ENCODE measurements around the gene KERA. TPM values are rescaled to one million over a fixed set of nuclear protein-coding genes. Genes with fewer than 3 reads are reported as not detected.

Gene KERA
- total and polyA plus RNA-seq, 12 donors = 0.14 TPM; not detected in 11

DNA sequence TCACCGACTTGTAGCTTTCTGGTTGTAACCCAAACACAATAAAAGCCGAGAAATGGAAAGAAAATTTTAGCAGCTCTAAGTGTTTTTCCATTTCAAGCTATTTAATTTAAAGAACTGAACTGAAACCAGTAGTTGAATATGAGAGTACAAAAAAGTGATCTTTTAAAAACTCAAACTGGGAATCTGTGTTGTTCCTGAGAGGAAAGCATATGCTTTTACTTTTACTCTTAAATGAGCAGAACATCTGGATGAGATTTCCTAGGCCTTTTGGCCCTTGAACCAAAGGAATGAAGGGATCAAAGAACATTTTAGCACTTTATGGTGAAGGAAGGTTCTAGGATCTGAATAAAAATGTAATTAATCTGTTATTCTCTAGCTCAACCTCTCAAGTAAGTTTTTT is 1.3 kb downstream of the KERA start:
- Histone ChIP-seq H3K4me3 (no peak overlapping the region), H3K27ac (no peak overlapping the region), H3K9me3 (no peaks in the 10 kb centered on the region), H3K27me3 (no peaks in the 10 kb centered on the region), H3K4me1 (peaks cover 0 to 26% (median 0%) of the 10 kb centered on the region in 9 donors), H3K36me3 (no peaks in the 10 kb centered on the region)
- ATAC-seq (no peak), DNase-seq (no peak)
- 81 to 91% methylated on average over 2 of the region's 2 CpGs for WGBS, 2 donors
- TF ChIP-seq, protein P1, sequence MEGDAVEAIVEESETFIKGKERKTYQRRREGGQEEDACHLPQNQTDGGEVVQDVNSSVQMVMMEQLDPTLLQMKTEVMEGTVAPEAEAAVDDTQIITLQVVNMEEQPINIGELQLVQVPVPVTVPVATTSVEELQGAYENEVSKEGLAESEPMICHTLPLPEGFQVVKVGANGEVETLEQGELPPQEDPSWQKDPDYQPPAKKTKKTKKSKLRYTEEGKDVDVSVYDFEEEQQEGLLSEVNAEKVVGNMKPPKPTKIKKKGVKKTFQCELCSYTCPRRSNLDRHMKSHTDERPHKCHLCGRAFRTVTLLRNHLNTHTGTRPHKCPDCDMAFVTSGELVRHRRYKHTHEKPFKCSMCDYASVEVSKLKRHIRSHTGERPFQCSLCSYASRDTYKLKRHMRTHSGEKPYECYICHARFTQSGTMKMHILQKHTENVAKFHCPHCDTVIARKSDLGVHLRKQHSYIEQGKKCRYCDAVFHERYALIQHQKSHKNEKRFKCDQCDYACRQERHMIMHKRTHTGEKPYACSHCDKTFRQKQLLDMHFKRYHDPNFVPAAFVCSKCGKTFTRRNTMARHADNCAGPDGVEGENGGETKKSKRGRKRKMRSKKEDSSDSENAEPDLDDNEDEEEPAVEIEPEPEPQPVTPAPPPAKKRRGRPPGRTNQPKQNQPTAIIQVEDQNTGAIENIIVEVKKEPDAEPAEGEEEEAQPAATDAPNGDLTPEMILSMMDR (IDR thresholded peaks at IDR 0.05) = no peak
- intact Hi-C loops (cut with DNase I) = no loop called here

DNA sequence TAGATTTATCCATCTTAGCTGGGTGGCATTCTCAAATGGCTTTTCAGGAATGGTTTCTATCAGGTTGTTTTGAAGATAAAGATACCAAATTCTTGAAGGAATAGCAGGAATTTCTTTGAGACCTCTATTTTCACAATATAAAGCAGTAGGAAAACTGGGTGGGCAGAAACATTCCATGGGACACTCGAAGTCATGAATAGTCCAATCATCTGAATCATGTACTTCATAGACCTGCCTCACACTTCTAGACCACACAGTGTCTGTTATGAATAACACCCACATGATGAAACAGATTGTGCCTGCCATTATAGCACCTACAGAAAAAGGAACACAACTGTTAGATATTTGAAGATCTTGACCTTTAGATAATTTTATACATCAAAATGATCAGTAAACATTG is 1.8 kb downstream of the KERA start:
- intact Hi-C loops (cut with DNase I) = no loop called here
- H3K4me3 ChIP-seq = no peak overlapping the region
- ATAC-seq = no peak
- H3K4me1 ChIP-seq = peaks cover 0 to 26% (median 0%) of the 10 kb centered on the region in 9 donors
- DNase-seq = no peak
- TF ChIP-seq, protein P1 (IDR thresholded peaks at IDR 0.05) = no peak
- WGBS, 2 donors = 77 to 86% methylated on average over 1 of the region's 1 CpG
- H3K27me3 ChIP-seq = no peaks in the 10 kb centered on the region
- no peaks in the 10 kb centered on the region for H3K9me3 ChIP-seq
- no peak overlapping the region for H3K27ac ChIP-seq
- no peaks in the 10 kb centered on the region for H3K36me3 ChIP-seq

GRCh38 chr12:91053951-91054715 is 3.7 kb downstream of the KERA start:
- Histone ChIP-seq H3K27me3 (no peaks in the 10 kb centered on the region), H3K9me3 (no peaks in the 10 kb centered on the region), H3K36me3 (no peaks in the 10 kb centered on the region), H3K4me3 (no peak overlapping the region), H3K4me1 (peaks cover 0 to 20% (median 0%) of the 10 kb centered on the region in 9 donors), H3K27ac (no peak overlapping the region)
- 40 to 45% methylated on average over 4 of the region's 4 CpGs for WGBS, 2 donors
- intact Hi-C loops (cut with DNase I) = no loop called here
- ATAC-seq (peak in 3 of 8 donors; percentile 38 to 54 (median 51)), DNase-seq (peak in 1 of 2 donors; percentile 48)
- TF ChIP-seq, protein P1 (IDR thresholded peaks at IDR 0.05) = no peak

- H3K27ac ChIP-seq = no peak overlapping the region
- intact Hi-C loops (cut with DNase I) = no loop called here
- H3K4me3 ChIP-seq = no peak overlapping the region
- no peaks in the 10 kb centered on the region for H3K9me3 ChIP-seq
- ATAC-seq (no peak), DNase-seq (no peak)
- no peaks in the 10 kb centered on the region for H3K27me3 ChIP-seq
- H3K36me3 ChIP-seq = no peaks in the 10 kb centered on the region
- TF ChIP-seq, protein P1 (IDR thresholded peaks at IDR 0.05) = no peak
- H3K4me1 ChIP-seq = peaks cover 0 to 15% (median 0%) of the 10 kb centered on the region in 9 donors
Measured at GRCh38 chr12:91052026-91052425, 5.8 kb downstream of the KERA start.
